GM15510 (cell line): ENCODE measurements around the gene DPYSL3.

Source experiments
- POLR2A ChIP-seq: IDR thresholded peaks from 3 replicates; pipeline ENCODE4 v1.6.1; 2011; ENCODE audit warnings: borderline replicate concordance; ENCODE audit not compliant: insufficient read length; ENCODE audit errors: extremely low read depth

DPYSL3 gene

GRCh38 chr5:147348046-147348445, 161.8 kb downstream of the DPYSL3 start:
- TF ChIP-seq POLR2A = no peak

DNA sequence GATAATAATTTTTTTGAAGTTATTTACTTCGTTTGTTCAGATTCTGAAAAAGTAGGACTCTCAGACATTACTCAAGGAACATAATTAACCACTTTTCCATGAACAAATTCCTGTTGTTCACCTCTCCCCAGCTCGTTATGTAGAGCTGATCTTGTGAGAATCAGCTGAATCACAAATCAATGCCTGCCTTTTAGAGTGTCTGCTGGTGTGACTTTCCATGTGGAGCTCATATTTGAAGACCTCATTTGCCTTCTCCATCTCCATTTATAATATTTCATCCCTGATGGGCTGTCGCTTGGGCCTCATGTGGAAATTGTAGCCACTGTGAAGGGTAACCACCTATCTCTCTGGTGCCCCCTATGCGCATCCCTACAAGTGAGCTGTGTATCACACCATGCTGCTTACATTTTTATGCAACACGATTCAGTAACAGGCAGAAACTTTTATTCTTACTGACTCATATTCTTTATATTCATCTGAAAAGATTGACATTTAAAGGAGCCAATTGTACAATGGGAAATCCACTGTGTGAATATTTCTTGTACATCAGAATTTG, 163.8 kb downstream of the DPYSL3 start:
- no peak for TF ChIP-seq POLR2A

DNA sequence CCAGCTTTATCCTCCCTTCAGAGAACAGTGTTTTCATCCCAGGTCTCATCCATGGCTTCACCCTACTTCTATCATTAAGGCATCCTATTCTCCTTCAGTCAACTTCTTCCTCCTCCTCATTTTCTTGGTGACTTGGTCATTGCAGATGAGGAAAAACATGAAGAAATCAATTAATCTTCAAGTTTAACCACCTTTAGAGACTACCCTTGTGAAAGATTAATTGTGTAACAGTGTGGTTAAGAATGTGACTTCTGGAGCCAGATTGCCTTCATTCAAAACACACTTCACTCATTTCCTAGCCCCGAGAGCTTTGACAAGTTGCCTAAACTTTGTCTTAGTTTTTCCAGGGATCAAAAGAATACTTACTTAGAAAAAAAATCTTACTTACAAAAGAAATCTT, 165.0 kb downstream of the DPYSL3 start:
- no peak for TF ChIP-seq POLR2A

DNA sequence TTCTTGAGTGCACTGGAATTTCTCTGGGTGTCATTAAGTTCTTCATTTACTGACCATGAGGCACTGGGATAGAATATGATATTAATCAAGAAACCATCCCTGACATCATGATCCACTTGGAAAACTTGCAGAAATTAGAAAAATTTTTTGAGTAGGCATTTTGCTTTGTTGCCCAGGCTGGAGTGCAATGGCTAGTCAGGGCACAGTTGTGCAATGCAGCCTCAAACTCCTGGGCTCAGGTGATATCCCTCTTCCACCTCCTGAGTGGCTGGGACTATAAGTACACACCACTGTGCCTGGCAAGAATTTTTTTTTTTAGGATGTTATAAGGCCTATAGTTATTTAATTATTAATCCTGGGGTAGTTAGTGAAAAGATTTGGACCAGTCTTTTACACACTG, 168.5 kb downstream of the DPYSL3 start:
- TF ChIP-seq POLR2A = no peak

DNA sequence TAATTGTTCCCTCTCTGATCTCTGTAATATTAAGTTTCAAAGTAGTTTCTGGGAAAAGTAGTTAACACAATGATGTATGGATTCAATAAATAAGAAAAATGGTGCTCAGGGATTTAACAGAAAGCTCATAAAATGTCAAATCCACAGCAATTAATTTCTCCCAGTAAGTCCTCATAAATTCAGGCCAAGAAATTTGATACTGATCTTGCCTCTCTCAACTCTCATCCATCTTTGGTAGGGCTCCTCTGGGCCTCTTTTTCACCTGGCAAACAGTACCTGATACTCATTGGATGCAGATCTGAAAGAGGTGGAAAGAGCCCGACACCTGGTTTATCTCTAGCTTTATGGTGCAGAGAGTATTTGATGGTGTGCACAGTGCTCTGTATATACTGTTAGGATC, 168.9 kb downstream of the DPYSL3 start:
- no peak for TF ChIP-seq POLR2A
